ENCODE data around the gene FXYD1.

DNA sequence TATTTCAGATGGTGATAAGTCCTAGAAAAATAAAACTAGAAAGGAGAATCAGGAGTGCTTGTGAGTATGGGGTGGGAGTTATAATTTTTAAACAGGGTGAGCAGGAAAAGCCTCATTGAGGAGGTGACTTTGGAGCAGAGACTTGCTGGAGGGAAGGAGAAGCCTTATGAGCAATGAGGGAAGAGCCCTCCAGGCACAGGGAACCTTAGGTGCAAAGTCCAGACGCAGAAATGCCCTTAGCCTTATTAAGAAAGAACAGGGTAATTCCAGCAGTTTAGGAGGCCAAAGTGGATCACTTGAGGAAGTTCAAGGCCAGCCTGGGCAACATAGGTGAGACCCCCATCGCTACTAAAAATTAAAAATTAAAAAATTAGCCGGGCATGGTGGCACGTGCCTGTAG, 44.0 kb upstream of the FXYD1 start:
- TF ChIP-seq, protein P1, sequence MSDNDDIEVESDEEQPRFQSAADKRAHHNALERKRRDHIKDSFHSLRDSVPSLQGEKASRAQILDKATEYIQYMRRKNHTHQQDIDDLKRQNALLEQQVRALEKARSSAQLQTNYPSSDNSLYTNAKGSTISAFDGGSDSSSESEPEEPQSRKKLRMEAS (IDR thresholded peaks at IDR 0.05; ENCODE audit: insufficient read depth, insufficient read length): no peak
- no peak for TF ChIP-seq GATA2 (IDR thresholded peaks at IDR 0.05; ENCODE audit: insufficient read depth, insufficient read length, low read depth, low read length)
- TF ChIP-seq, protein P2, sequence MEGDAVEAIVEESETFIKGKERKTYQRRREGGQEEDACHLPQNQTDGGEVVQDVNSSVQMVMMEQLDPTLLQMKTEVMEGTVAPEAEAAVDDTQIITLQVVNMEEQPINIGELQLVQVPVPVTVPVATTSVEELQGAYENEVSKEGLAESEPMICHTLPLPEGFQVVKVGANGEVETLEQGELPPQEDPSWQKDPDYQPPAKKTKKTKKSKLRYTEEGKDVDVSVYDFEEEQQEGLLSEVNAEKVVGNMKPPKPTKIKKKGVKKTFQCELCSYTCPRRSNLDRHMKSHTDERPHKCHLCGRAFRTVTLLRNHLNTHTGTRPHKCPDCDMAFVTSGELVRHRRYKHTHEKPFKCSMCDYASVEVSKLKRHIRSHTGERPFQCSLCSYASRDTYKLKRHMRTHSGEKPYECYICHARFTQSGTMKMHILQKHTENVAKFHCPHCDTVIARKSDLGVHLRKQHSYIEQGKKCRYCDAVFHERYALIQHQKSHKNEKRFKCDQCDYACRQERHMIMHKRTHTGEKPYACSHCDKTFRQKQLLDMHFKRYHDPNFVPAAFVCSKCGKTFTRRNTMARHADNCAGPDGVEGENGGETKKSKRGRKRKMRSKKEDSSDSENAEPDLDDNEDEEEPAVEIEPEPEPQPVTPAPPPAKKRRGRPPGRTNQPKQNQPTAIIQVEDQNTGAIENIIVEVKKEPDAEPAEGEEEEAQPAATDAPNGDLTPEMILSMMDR (IDR thresholded peaks at IDR 0.05; ENCODE audit: extremely low read depth in 1 of 2, insufficient read depth in 1 of 2, low read depth in 1 of 2, low read length in 2 of 2): no peak
- no peak for TF ChIP-seq POLR2AphosphoS5 (IDR thresholded peaks at IDR 0.05; ENCODE audit: insufficient read depth, low read depth, low read length)
- TF ChIP-seq EZH2 (IDR thresholded peaks at IDR 0.05; ENCODE audit: borderline replicate concordance, low read depth, low read length, severe bottlenecking): no peak
